Measurements from ENCODE around the gene CCDC112. TPM values are rescaled to one million over a fixed set of nuclear protein-coding genes. Genes with fewer than 3 reads are reported as not detected.

CCDC112 gene
- polyA plus RNA-seq, 2 of the 4 experiments (the other 2 are of a cell fraction) = 5.8 to 8.6 TPM

DNA sequence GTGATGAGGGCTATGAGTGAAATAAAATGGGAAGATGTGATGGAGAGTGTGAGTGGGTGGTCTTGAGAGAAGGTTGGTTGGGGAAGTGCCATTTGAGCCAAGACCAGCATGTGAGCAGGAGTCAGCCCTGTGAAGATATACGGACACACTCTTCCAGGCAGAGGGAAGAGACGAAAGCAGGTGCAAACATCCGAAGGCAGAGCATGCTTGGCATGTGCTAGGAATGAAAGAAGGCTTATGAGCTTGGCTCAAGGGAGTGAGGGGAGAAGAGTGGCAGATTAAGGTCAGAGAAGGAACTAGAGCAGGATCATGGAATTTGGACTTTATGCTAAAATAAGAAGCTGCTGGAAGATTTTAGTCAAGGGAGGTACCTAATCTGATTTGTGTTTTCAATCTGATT is 23.6 kb upstream of the CCDC112 start:
- H3K4me2 ChIP-seq = no peak overlapping the region
- no peak overlapping the region for H3K27ac ChIP-seq
- TF ChIP-seq, protein P1, sequence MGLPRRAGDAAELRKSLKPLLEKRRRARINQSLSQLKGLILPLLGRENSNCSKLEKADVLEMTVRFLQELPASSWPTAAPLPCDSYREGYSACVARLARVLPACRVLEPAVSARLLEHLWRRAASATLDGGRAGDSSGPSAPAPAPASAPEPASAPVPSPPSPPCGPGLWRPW (IDR thresholded peaks at IDR 0.05) = no peak
- DNase-seq (ENCODE audit: low read depth in 1 of 2, low spot score in 1 of 2) (no peak), ATAC-seq (no peak), FAIRE-seq (no peak)
- CTCF ChIA-PET = interaction anchor here (1.2 to 1.6 kb wide), 2 partner anchors 10 to 19 kb away, joined by 3 to 9 read pairs; no protein-coding TSS in a partner anchor
- POLR2A ChIA-PET = no interaction called here
- H3K9me3 ChIP-seq = no peaks in the 10 kb centered on the region
- WGBS (ENCODE audit: missing lambda C conversion rate) = 47% methylated on average over 3 of the region's 3 CpGs
- H3K4me3 ChIP-seq = no peak overlapping the region
- H3K4me1 ChIP-seq = no peaks in the 10 kb centered on the region

GRCh38 chr5:115319007-115319406 is 22.6 kb upstream of the CCDC112 start:
- no peak for FAIRE-seq
- Histone ChIP-seq H3K4me1 (no peaks in the 10 kb centered on the region), H3K9me3 (no peaks in the 10 kb centered on the region), H3K27ac (no peak overlapping the region), H3K4me3 (no peak overlapping the region), H3K4me2 (no peak overlapping the region)
- no peak for TF ChIP-seq CHD4 (IDR thresholded peaks at IDR 0.05; ENCODE audit: borderline replicate concordance)
- no peak for TF ChIP-seq JUNB (IDR thresholded peaks at IDR 0.05)
- TF ChIP-seq TFCP2L1 (CRISPR knock-in tag; IDR thresholded peaks at IDR 0.05) = no peak
- TF ChIP-seq, protein P2, sequence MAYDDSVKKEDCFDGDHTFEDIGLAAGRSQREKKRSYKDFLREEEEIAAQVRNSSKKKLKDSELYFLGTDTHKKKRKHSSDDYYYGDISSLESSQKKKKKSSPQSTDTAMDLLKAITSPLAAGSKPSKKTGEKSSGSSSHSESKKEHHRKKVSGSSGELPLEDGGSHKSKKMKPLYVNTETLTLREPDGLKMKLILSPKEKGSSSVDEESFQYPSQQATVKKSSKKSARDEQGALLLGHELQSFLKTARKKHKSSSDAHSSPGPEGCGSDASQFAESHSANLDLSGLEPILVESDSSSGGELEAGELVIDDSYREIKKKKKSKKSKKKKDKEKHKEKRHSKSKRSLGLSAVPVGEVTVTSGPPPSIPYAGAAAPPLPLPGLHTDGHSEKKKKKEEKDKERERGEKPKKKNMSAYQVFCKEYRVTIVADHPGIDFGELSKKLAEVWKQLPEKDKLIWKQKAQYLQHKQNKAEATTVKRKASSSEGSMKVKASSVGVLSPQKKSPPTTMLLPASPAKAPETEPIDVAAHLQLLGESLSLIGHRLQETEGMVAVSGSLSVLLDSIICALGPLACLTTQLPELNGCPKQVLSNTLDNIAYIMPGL (CRISPR knock-in tag; IDR thresholded peaks at IDR 0.05; ENCODE audit: borderline replicate concordance) = no peak
- no peak for TF ChIP-seq PBX3 (IDR thresholded peaks at IDR 0.05)
- no peak for TF ChIP-seq ZFP36 (IDR thresholded peaks at IDR 0.05; ENCODE audit: borderline replicate concordance, partially characterized antibody)
- no peak for TF ChIP-seq RARB (CRISPR knock-in tag; IDR thresholded peaks at IDR 0.05)
- TF ChIP-seq HOXB13 (CRISPR knock-in tag; IDR thresholded peaks at IDR 0.05; ENCODE audit: low read depth) = no peak
- no peak for TF ChIP-seq MAFK (IDR thresholded peaks at IDR 0.05; ENCODE audit: partially characterized antibody)
- TF ChIP-seq HEYL (CRISPR knock-in tag; IDR thresholded peaks at IDR 0.05) = no peak
- TF ChIP-seq CBX2 (IDR thresholded peaks at IDR 0.05; ENCODE audit: borderline replicate concordance, low read depth) = no peak
- TF ChIP-seq CTCF (IDR thresholded peaks at IDR 0.05) = no peak
- TF ChIP-seq RAD21 (conservative IDR thresholded peaks at IDR 0.05 in 1 of 2, IDR thresholded peaks at IDR 0.05 in 1 of 2) = no peak
- TF ChIP-seq, protein P3, sequence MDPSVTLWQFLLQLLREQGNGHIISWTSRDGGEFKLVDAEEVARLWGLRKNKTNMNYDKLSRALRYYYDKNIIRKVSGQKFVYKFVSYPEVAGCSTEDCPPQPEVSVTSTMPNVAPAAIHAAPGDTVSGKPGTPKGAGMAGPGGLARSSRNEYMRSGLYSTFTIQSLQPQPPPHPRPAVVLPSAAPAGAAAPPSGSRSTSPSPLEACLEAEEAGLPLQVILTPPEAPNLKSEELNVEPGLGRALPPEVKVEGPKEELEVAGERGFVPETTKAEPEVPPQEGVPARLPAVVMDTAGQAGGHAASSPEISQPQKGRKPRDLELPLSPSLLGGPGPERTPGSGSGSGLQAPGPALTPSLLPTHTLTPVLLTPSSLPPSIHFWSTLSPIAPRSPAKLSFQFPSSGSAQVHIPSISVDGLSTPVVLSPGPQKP (IDR thresholded peaks at IDR 0.05; ENCODE audit: low read depth, low read length) = no peak
- TF ChIP-seq E2F6 (IDR thresholded peaks at IDR 0.05; ENCODE audit: borderline replicate concordance, low read depth) = no peak
- no peak for TF ChIP-seq GATA3 (IDR thresholded peaks at IDR 0.05; ENCODE audit: borderline replicate concordance)
- no peak for TF ChIP-seq CBX8 (IDR thresholded peaks at IDR 0.05)
- TF ChIP-seq EHF (CRISPR knock-in tag; IDR thresholded peaks at IDR 0.05) = no peak
- TF ChIP-seq, protein P1 (IDR thresholded peaks at IDR 0.05) = no peak
- TF ChIP-seq ZC3H11A (IDR thresholded peaks at IDR 0.05) = no peak
- no peak for ATAC-seq
- no peak for DNase-seq (ENCODE audit: low read depth in 1 of 2, low spot score in 1 of 2)
- ChIA-PET POLR2A (no interaction called here), CTCF (interaction anchor here (1.2 to 1.6 kb wide), 3 partner anchors 9 to 256 kb away, joined by 3 to 9 read pairs (median 4); no protein-coding TSS in a partner anchor)
- 2% methylated on average over 1 of the region's 1 CpG for WGBS (ENCODE audit: missing lambda C conversion rate)

Data from A549 (cell line).